NCI-H460 (cell line): ENCODE results near the gene GPC3. TPM values are rescaled to one million over a fixed set of nuclear protein-coding genes. Genes with fewer than 3 reads are reported as not detected.

Source experiments
- small RNA-seq, 2 experiments: library from RNA; depleted of rRNA; stranded (forward); fragments of <200 nt; gene quantifications; one replicate each; pipeline ENCODE3, GENCODE V24; 2014
- total RNA-seq: library from RNA; depleted of rRNA; stranded (reverse); fragments of >200 nt; shearing (Covaris generic); gene quantifications from 2 replicates; pipeline ENCODE4 v1.2.3, GENCODE V29; 2014

GPC3 gene
- total RNA-seq, 1 experiment from 2014 or later: not detected

Small RNA genes within 50 kb of the gene (small RNA-seq; reads per million reads assigned to genes)
- 0 reads per million in 2 experiments for gene RNU6-203P
